NCI-H82 treated with DMSO at 0.1 percent for 48 hours (cell line): ENCODE measurements around the gene MAP7D2.

Experiments
- DNase-seq: peaks from one replicate; lab custom pipeline; 2025; ENCODE audit not compliant: unreplicated experiment; lab: John Stamatoyannopoulos, UW

The MAP7D2 gene

GRCh38 chrX:20116087-20116576 is 575 bp downstream of the MAP7D2 start:
- DNase-seq = no peak

- no peak for DNase-seq
Observed at GRCh38 chrX:20112022-20112774, 4.5 kb downstream of the MAP7D2 start.

- no peak for DNase-seq
Observed at GRCh38 chrX:20111271-20111670, 5.4 kb downstream of the MAP7D2 start.

GRCh38 chrX:20101934-20102581 is 14.6 kb downstream of the MAP7D2 start:
- no peak for DNase-seq

- no peak for DNase-seq
Observed at GRCh38 chrX:20091499-20091898, 25.2 kb downstream of the MAP7D2 start.

- DNase-seq = no peak
Observed at GRCh38 chrX:20089845-20090244, 26.9 kb downstream of the MAP7D2 start.

GRCh38 chrX:20080277-20080676 is 36.4 kb downstream of the MAP7D2 start:
- no peak for DNase-seq

- no peak for DNase-seq
Observed at GRCh38 chrX:20071511-20072079, 45.1 kb downstream of the MAP7D2 start.

- DNase-seq = no peak
Observed at GRCh38 chrX:20067709-20068561, 48.8 kb downstream of the MAP7D2 start.

- DNase-seq = no peak
Observed at GRCh38 chrX:20066968-20067708, 49.6 kb downstream of the MAP7D2 start.

- no peak for DNase-seq
Observed at GRCh38 chrX:20063716-20064351, 52.9 kb downstream of the MAP7D2 start.

GRCh38 chrX:20063153-20063552 is 53.6 kb downstream of the MAP7D2 start:
- DNase-seq = no peak

- DNase-seq = no peak
Observed at GRCh38 chrX:20061855-20062254, 54.9 kb downstream of the MAP7D2 start.

GRCh38 chrX:20060961-20061748 is 55.6 kb downstream of the MAP7D2 start:
- DNase-seq = no peak

- no peak for DNase-seq
Observed at GRCh38 chrX:20059467-20060128, 57.1 kb downstream of the MAP7D2 start.

GRCh38 chrX:20057479-20057878 is 59.2 kb downstream of the MAP7D2 start:
- no peak for DNase-seq

- DNase-seq = peak; percentile 5
Observed at GRCh38 chrX:20056704-20057103, 60.0 kb downstream of the MAP7D2 start.

- no peak for DNase-seq
Observed at GRCh38 chrX:20053537-20053936, 63.2 kb downstream of the MAP7D2 start.

- no peak for DNase-seq
Observed at GRCh38 chrX:20046864-20047263, 69.8 kb downstream of the MAP7D2 start.
